H1 (cell line): ENCODE data around the gene GTSE1. TPM values are rescaled to one million over a fixed set of nuclear protein-coding genes. Genes with fewer than 3 reads are reported as not detected.

Experiments used
- CTCF ChIA-PET: fragments of 300-600 bp; sonication (Branson Sonifier 250); formaldehyde crosslinking; loops from one replicate; lab custom pipeline; 2021; ENCODE audit not compliant: partially characterized antibody; lab: Charles Lee
- POLR2A ChIA-PET: fragments of 300-600 bp; sonication (Branson Sonifier 250); formaldehyde crosslinking; loops from one replicate; lab custom pipeline; 2021; ENCODE audit warnings: inconsistent platforms; ENCODE audit not compliant: partially characterized antibody; lab: Charles Lee
- DNase-seq, 2 experiments: peaks; one replicate each; pipeline versions ENCODE4 v3.0.0 to v3.0.0-alpha.2; 2010 to 2022; ENCODE audit warnings: low spot score in 2 of 2, low read depth in 1 of 2, mixed read lengths in 1 of 2
- FAIRE-seq: peaks from 2 replicates; lab custom pipeline; 2011; peaks lifted over from hg19 to GRCh38; lab: Jason Lieb, UNC
- H2AFZ ChIP-seq: 2 replicates; pipeline ENCODE4 v1.8.1; 2012; ENCODE audit warnings: low read length, inconsistent platforms
- H2AK5ac ChIP-seq: 2 replicates; pipeline ENCODE4 v1.6.1; 2013; ENCODE audit warnings: low read depth, low read length
- H2BK120ac ChIP-seq: replicated peaks from 2 replicates; pipeline ENCODE3; 2013; ENCODE audit warnings: low read depth, low read length, inconsistent platforms
- H2BK12ac ChIP-seq: 2 replicates; pipeline ENCODE4 v1.6.1; 2013; ENCODE audit warnings: low read depth, low read length
- H2BK15ac ChIP-seq: 2 replicates; pipeline ENCODE4 v1.6.1; 2013; ENCODE audit warnings: low read length
- H2BK20ac ChIP-seq: 2 replicates; pipeline ENCODE4 v1.6.1; 2013; ENCODE audit warnings: low read length
- H2BK5ac ChIP-seq: 2 replicates; pipeline ENCODE4 v1.6.1; 2013; ENCODE audit warnings: low read depth, low read length
- H3K14ac ChIP-seq: 2 replicates; pipeline ENCODE4 v1.6.1; 2013; ENCODE audit warnings: inconsistent platforms; ENCODE audit not compliant: insufficient read length
- H3K18ac ChIP-seq: 2 replicates; pipeline ENCODE4 v1.6.1; 2013; ENCODE audit warnings: low read length; ENCODE audit errors: extremely low read depth
- H3K23ac ChIP-seq: 2 replicates; pipeline ENCODE4 v1.6.1; 2013; ENCODE audit warnings: inconsistent platforms; ENCODE audit not compliant: insufficient read length
- H3K23me2 ChIP-seq: 2 replicates; pipeline ENCODE4 v1.6.1; 2013; ENCODE audit warnings: low read depth, low read length
- H3K27ac ChIP-seq: 2 replicates; pipeline ENCODE4 v1.6.1; 2011; ENCODE audit warnings: low read depth, low read length, inconsistent platforms
- H3K27me3 ChIP-seq, 4 experiments: replicated peaks in 1 of 4; 1 replicate in 1 of 4; 2 replicates in 3 of 4; pipeline versions ENCODE4 v1.6.1 to v1.8.1; 2011 to 2013; ENCODE audit warnings: low read length in 3 of 4, mild to moderate bottlenecking in 3 of 4, inconsistent platforms in 2 of 4, mixed read lengths in 2 of 4, moderate library complexity in 1 of 4; ENCODE audit not compliant: control insufficient read depth in 3 of 4, insufficient read depth in 3 of 4; ENCODE audit errors: extremely low read depth in 1 of 4
- H3K36me3 ChIP-seq, 4 experiments: 2 replicates each; pipeline versions ENCODE4 v1.6.1 to v1.8.1; 2011 to 2013; ENCODE audit warnings: mild to moderate bottlenecking in 4 of 4, low read length in 3 of 4, moderate library complexity in 2 of 4, control low read depth in 1 of 4, inconsistent platforms in 1 of 4; ENCODE audit not compliant: insufficient read depth in 4 of 4, control insufficient read depth in 2 of 4
- H3K4ac ChIP-seq: replicated peaks from 2 replicates; pipeline ENCODE3; 2013; ENCODE audit warnings: low read length, low read depth, mixed read lengths, inconsistent platforms; ENCODE audit not compliant: insufficient read length
- H3K4me1 ChIP-seq, 4 experiments: replicated peaks in 1 of 4; 1 replicate in 1 of 4; 2 replicates in 3 of 4; pipeline versions ENCODE4 v1.6.1 to v1.8.1; 2011 to 2013; ENCODE audit warnings: low read length in 3 of 4, inconsistent platforms in 2 of 4, mixed read lengths in 1 of 4; ENCODE audit not compliant: insufficient read depth in 4 of 4, control insufficient read depth in 3 of 4
- H3K4me2 ChIP-seq, 2 experiments: 2 replicates each; pipeline versions ENCODE4 v1.6.1 to v1.8.1; 2011 to 2013; ENCODE audit warnings: low read depth in 2 of 2, low read length in 2 of 2, control low read depth in 1 of 2, inconsistent platforms in 1 of 2, mild to moderate bottlenecking in 1 of 2; ENCODE audit not compliant: insufficient read depth in 1 of 2
- H3K4me3 ChIP-seq, 4 experiments: fragments of 200-600, 300-600 bp in 1 of 4; sonication (generic), shearing (Covaris generic), sonication (Bioruptor Twin) in 1 of 4; 2 replicates each; pipeline versions ENCODE4 v1.5.1 to v1.8.1; 2011 to 2016; ENCODE audit warnings: low read length in 4 of 4, low read depth in 3 of 4, control low read depth in 2 of 4, inconsistent platforms in 2 of 4, mild to moderate bottlenecking in 2 of 4, mixed read lengths in 1 of 4, moderate library complexity in 1 of 4; ENCODE audit not compliant: insufficient read depth in 2 of 4; ENCODE audit errors: extremely low read depth in 1 of 4
- H3K56ac ChIP-seq: replicated peaks from 2 replicates; pipeline ENCODE3; 2013; ENCODE audit warnings: low read depth, mild to moderate bottlenecking, mixed read lengths, low read length, inconsistent platforms; ENCODE audit not compliant: insufficient read length
- H3K79me1 ChIP-seq: 2 replicates; pipeline ENCODE4 v1.6.1; 2013; ENCODE audit warnings: low read depth, low read length, control low read depth
- H3K79me2 ChIP-seq, 2 experiments: 2 replicates each; pipeline versions ENCODE4 v1.6.1 to v1.8.1; 2012 to 2013; ENCODE audit warnings: low read length in 2 of 2, mild to moderate bottlenecking in 2 of 2, inconsistent platforms in 1 of 2; ENCODE audit not compliant: insufficient read depth in 2 of 2, control insufficient read depth in 1 of 2
- H3K9ac ChIP-seq, 4 experiments: replicated peaks in 1 of 4; 1 replicate in 1 of 4; 2 replicates in 3 of 4; pipeline versions ENCODE4 v1.6.1 to v1.8.1; 2011 to 2013; ENCODE audit warnings: low read depth in 3 of 4, low read length in 3 of 4, control low read depth in 2 of 4, mild to moderate bottlenecking in 2 of 4, moderate library complexity in 2 of 4, inconsistent platforms in 1 of 4; ENCODE audit errors: extremely low read depth in 1 of 4
- H3K9me3 ChIP-seq, 2 experiments: 2 replicates each; pipeline versions ENCODE4 v1.6.1 to v1.8.1; 2012 to 2013; ENCODE audit warnings: mild to moderate bottlenecking in 2 of 2, moderate library complexity in 2 of 2, control low read depth in 1 of 2, inconsistent platforms in 1 of 2, low read depth in 1 of 2, low read length in 1 of 2, mixed read lengths in 1 of 2; ENCODE audit not compliant: insufficient read depth in 2 of 2
- H4K20me1 ChIP-seq, 2 experiments: replicated peaks in 1 of 2; 2 replicates each; pipeline versions ENCODE3 to v1.8.1; 2011 to 2013; ENCODE audit warnings: inconsistent platforms in 2 of 2, low read length in 2 of 2, mild to moderate bottlenecking in 1 of 2; ENCODE audit not compliant: insufficient read depth in 2 of 2, control insufficient read depth in 1 of 2
- H4K5ac ChIP-seq: 2 replicates; pipeline ENCODE4 v1.6.1; 2013; ENCODE audit warnings: low read length, low read depth, mixed read lengths, inconsistent platforms; ENCODE audit not compliant: insufficient read length
- H4K8ac ChIP-seq: 2 replicates; pipeline ENCODE4 v1.8.0; 2013; ENCODE audit warnings: mild to moderate bottlenecking, moderate library complexity, low read length, inconsistent platforms; ENCODE audit not compliant: insufficient read depth; ENCODE audit errors: extremely low read depth
- H4K91ac ChIP-seq: replicated peaks from 2 replicates; pipeline ENCODE3; 2013; ENCODE audit warnings: low read length, mixed read lengths, inconsistent platforms; ENCODE audit not compliant: insufficient read length
- JUND ChIP-seq: IDR thresholded peaks from 2 replicates; pipeline ENCODE4 v1.6.1; 2011; ENCODE audit warnings: mild to moderate bottlenecking, improper control_type of control experiment, low read length
- NANOG ChIP-seq: IDR thresholded peaks from 2 replicates; pipeline ENCODE4 v1.6.1; 2011; ENCODE audit warnings: low read length, low read depth, mild to moderate bottlenecking, inconsistent platforms; ENCODE audit not compliant: insufficient read depth, poor library complexity, severe bottlenecking
- PHF8 ChIP-seq: fragments of 200-600 bp; sonication (generic); conservative IDR thresholded peaks from 2 replicates; pipeline ENCODE4 v1.7.1; 2012; ENCODE audit warnings: low read depth, mild to moderate bottlenecking, inconsistent platforms, low read length, moderate library complexity
- POLR2AphosphoS5 ChIP-seq: IDR thresholded peaks from 2 replicates; pipeline ENCODE4 v1.6.1; 2011; ENCODE audit warnings: low read depth, low read length
- SIX5 ChIP-seq: IDR thresholded peaks from 2 replicates; pipeline ENCODE4 v1.6.1; 2011; ENCODE audit warnings: mild to moderate bottlenecking, low read depth, low read length
- ZNF274 ChIP-seq: IDR thresholded peaks from 2 replicates; pipeline ENCODE4 v1.7.0; 2012; ENCODE audit warnings: low read length, borderline replicate concordance; ENCODE audit errors: extremely low read depth
- WGBS, 2 experiments: shearing (Covaris generic) in 1 of 2; methylation state at CpG; one replicate each; pipeline versions ENCODE4 v1.1.6 to v1.1.7; 2013 to 2015; ENCODE audit warnings: low lambda C conversion rate in 2 of 2, mixed read lengths in 2 of 2, inconsistent platforms in 1 of 2, low coverage in 1 of 2, missing lambda C conversion rate in 1 of 2; ENCODE audit not compliant: insufficient replicate concordance in 2 of 2, insufficient coverage in 1 of 2, insufficient read length in 1 of 2; ENCODE audit errors: extremely low coverage in 1 of 2, missing lambda C conversion rate in 1 of 2; 5-methylcytosine and 5-hydroxymethylcytosine counted together
- polyA plus RNA-seq, 7 experiments: library from polyadenylated mRNA; depleted of rRNA in 3 of 7; stranded (reverse) in 5 of 7; unstranded in 2 of 7; fragments of >200 nt in 5 of 7; fragments of 200-250 nt in 2 of 7; gene quantifications; 1 replicate in 5 of 7; 2 replicates in 1 of 7; 4 replicates in 1 of 7; pipeline versions ENCODE4 v1.2.1 to v1.2.3, GENCODE V29; 2011 to 2013; ENCODE audit warnings: missing spikeins in 2 of 7, mixed read lengths in 2 of 7
- total RNA-seq: library from RNA; stranded (reverse); fragmentation: NEBNext Ultra II Directional; extraction: Animal tissue kit (Norgen Biotek cat#: 25700); gene quantifications from 2 replicates; pipeline ENCODE4 v1.2.1, GENCODE V29; 2021
- TF ChIP-seq, protein P1 (sequence below): IDR thresholded peaks from 2 replicates; pipeline ENCODE4 v1.6.1; 2011; ENCODE audit warnings: low read length, improper control_type of control experiment
- TF ChIP-seq, protein P2 (sequence below): IDR thresholded peaks from 2 replicates; pipeline ENCODE4 v1.6.1; 2011; ENCODE audit warnings: low read depth, mild to moderate bottlenecking, low read length; ENCODE audit not compliant: insufficient read depth

GTSE1 gene
- total and polyA plus RNA-seq, 2 of the 8 experiments (the other 6 are each of a cell fraction or from before 2014, with no cell fraction given) = 17.5 to 38.6 TPM

DNA sequence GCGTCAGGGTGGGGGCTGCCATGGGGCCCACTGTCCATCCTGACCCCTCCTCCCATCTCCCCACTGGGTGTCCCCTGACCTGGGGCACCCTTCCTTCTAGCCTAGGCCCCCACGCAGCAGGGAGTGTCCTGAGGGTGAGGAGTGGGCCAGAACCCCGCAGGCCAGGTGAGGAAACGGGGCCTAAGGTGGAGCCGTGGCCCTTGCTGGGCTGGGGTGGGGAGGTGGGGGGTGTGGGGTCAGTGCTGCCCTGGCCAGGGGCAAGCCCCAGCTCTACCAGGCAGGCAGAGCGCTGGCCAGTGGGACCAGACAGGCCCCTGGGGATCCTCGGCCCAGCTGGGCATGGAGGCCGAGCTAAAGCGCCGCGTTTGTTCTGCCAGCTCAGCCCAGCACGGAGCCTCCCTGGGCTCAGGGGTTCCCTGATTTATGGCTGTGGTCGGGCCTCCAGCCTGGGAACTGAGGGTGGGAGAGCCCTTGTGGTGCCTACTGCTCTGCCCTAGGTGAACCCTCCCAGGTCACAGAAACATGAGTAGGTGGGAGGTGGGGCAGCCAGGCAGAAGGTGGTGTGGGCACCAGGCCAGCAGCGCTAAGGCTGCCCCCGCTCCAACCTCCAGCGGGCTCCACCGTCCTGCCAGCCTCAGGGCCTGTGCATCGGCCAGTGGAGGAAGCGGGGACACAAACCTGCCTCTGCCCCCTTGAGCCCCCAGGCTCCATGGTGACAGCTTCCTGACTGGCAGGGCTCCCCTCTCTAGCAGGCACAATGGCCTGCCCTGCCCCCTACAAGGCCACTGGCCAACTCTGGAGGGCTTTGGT, 61.2 kb downstream of the GTSE1 start:
- H4K20me1 ChIP-seq = peaks cover 13% of the 10 kb centered on the region in 2 experiments
- H3K23me2 ChIP-seq = no peaks in the 10 kb centered on the region
- FAIRE-seq (no peak), DNase-seq (no peak)
- no peak overlapping the region for H4K8ac ChIP-seq
- H2BK15ac ChIP-seq = no peak overlapping the region
- H2BK5ac ChIP-seq = no peak overlapping the region
- WGBS, 2 experiments = 87% methylated on average over 12 of the region's 19 CpGs; no CpG with 5 or more reads in 1 of the 2 experiments
- no peaks in the 10 kb centered on the region for H3K79me2 ChIP-seq
- no peak overlapping the region for H3K14ac ChIP-seq
- H3K79me1 ChIP-seq = 0 out of 2 replicates have a peak, but pooled peaks cover 2% of the 10 kb centered on the region
- H3K9ac ChIP-seq = no peak overlapping the region
- no peak overlapping the region for H4K91ac ChIP-seq
- no peak overlapping the region for H3K4ac ChIP-seq
- ChIA-PET POLR2A (interaction anchor here (0.6 to 0.8 kb wide), 3 partner anchors 19 to 183 kb away, joined by 3 read pairs; no protein-coding TSS in a partner anchor), CTCF (interaction anchor here (1.6 to 5.4 kb wide), 3 partner anchors 8 to 184 kb away, joined by 3 to 44 read pairs (median 9); no protein-coding TSS in a partner anchor)
- H3K9me3 ChIP-seq = no peaks in the 10 kb centered on the region; a peak in 1 of 4 replicates
- H3K4me3 ChIP-seq = no peak overlapping the region
- no peak overlapping the region for H3K27ac ChIP-seq
- no peak overlapping the region for H2BK20ac ChIP-seq
- no peak overlapping the region for H4K5ac ChIP-seq
- no peak overlapping the region for H2AK5ac ChIP-seq
- H3K56ac ChIP-seq = no peak overlapping the region
- no peak overlapping the region for H2BK12ac ChIP-seq
- H2BK120ac ChIP-seq = no peak overlapping the region
- H3K23ac ChIP-seq = no peak overlapping the region
- no peak overlapping the region for H3K4me2 ChIP-seq
- no peaks in the 10 kb centered on the region for H3K27me3 ChIP-seq
- H3K36me3 ChIP-seq = peaks cover 2 to 26% (median 16%) of the 10 kb centered on the region in 4 experiments; a peak in 6 of 8 replicates
- H3K4me1 ChIP-seq = no peaks in the 10 kb centered on the region
- H3K18ac ChIP-seq = no peak overlapping the region
- H2AFZ ChIP-seq = no peak overlapping the region
- TF ChIP-seq, protein P1, sequence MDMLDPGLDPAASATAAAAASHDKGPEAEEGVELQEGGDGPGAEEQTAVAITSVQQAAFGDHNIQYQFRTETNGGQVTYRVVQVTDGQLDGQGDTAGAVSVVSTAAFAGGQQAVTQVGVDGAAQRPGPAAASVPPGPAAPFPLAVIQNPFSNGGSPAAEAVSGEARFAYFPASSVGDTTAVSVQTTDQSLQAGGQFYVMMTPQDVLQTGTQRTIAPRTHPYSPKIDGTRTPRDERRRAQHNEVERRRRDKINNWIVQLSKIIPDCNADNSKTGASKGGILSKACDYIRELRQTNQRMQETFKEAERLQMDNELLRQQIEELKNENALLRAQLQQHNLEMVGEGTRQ = no peak
- no peak for TF ChIP-seq PHF8
- TF ChIP-seq, protein P2, sequence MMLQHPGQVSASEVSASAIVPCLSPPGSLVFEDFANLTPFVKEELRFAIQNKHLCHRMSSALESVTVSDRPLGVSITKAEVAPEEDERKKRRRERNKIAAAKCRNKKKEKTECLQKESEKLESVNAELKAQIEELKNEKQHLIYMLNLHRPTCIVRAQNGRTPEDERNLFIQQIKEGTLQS = no peak
- TF ChIP-seq ZNF274 = no peak
- TF ChIP-seq NANOG = no peak
- TF ChIP-seq JUND = no peak
- TF ChIP-seq SIX5 = no peak
- TF ChIP-seq POLR2AphosphoS5 = no peak
